CD4-positive, CD25-positive, alpha-beta regulatory T cell (primary cell): ENCODE results near the gene ZNF827. TPM values are rescaled to one million over a fixed set of nuclear protein-coding genes. Genes with fewer than 3 reads are reported as not detected.

Experiments used
- ATAC-seq, 2 donors: fragments of 150-1000 bp; cut with Tn5 transposase; one replicate each; pipeline ENCODE4 v1.10.0; 2021; ENCODE audit warnings: low read depth in 2 of 2, moderate number of reproducible peaks in 2 of 2, moderate library complexity in 1 of 2
- DNase-seq, 3 donors: peaks; one replicate each; pipeline versions ENCODE4 v3.0.0 to v3.0.0-alpha.2; 2012 to 2022; ENCODE audit warnings: mixed read lengths in 1 of 3
- H3K27ac ChIP-seq: one replicate; pipeline ENCODE4 v1.7.0; 2013; ENCODE audit warnings: mild to moderate bottlenecking, low read length; ENCODE audit not compliant: insufficient read depth, poor library complexity, severe bottlenecking
- H3K27me3 ChIP-seq: one replicate; pipeline ENCODE4 v1.7.0; 2013; ENCODE audit warnings: low read length; ENCODE audit not compliant: control insufficient read depth, insufficient read depth
- H3K36me3 ChIP-seq: one replicate; pipeline ENCODE4 v1.7.0; 2013; ENCODE audit warnings: mild to moderate bottlenecking, low read length, moderate library complexity; ENCODE audit not compliant: control insufficient read depth, insufficient read depth
- H3K4me1 ChIP-seq: 2 replicates; pipeline ENCODE4 v1.7.0; 2013; ENCODE audit warnings: mild to moderate bottlenecking, low read length; ENCODE audit not compliant: insufficient read depth, control insufficient read depth, poor library complexity, severe bottlenecking
- H3K4me3 ChIP-seq: one replicate; pipeline ENCODE4 v1.7.0; 2013; ENCODE audit warnings: low read depth, mild to moderate bottlenecking, low read length, moderate library complexity
- H3K9me3 ChIP-seq, 2 experiments: 1 replicate in 1 of 2; 2 replicates in 1 of 2; pipeline ENCODE4 v1.7.0; 2013; ENCODE audit warnings: low read length in 2 of 2, mild to moderate bottlenecking in 1 of 2, moderate library complexity in 1 of 2; ENCODE audit not compliant: control insufficient read depth in 2 of 2
- H3K27ac Mint-ChIP-seq, 3 donors: one replicate each; pipeline ENCODE4 v1.8.0; 2020 to 2022; ENCODE audit warnings: mild to moderate bottlenecking in 3 of 3, mixed read lengths in 3 of 3, moderate library complexity in 2 of 3
- H3K27me3 Mint-ChIP-seq: one replicate; pipeline ENCODE4 v1.8.0; 2022; ENCODE audit warnings: mild to moderate bottlenecking, mixed read lengths
- H3K36me3 Mint-ChIP-seq: one replicate; pipeline ENCODE4 v1.8.0; 2020; ENCODE audit warnings: mixed read lengths
- H3K4me1 Mint-ChIP-seq, 4 donors: one replicate each; pipeline ENCODE4 v1.8.0; 2020 to 2022; ENCODE audit warnings: mixed read lengths in 4 of 4, mild to moderate bottlenecking in 1 of 4
- H3K4me3 Mint-ChIP-seq, 4 donors: one replicate each; pipeline ENCODE4 v1.8.0; 2020 to 2022; ENCODE audit warnings: mild to moderate bottlenecking in 4 of 4, mixed read lengths in 4 of 4, moderate library complexity in 3 of 4
- H3K9me3 Mint-ChIP-seq, 7 donors: one replicate each; pipeline ENCODE4 v1.8.0; 2020 to 2022; ENCODE audit warnings: mixed read lengths in 7 of 7, mild to moderate bottlenecking in 3 of 7, moderate library complexity in 2 of 7
- polyA plus RNA-seq, 4 donors: library from polyadenylated mRNA; unstranded; fragments of 300-500 nt; fragmentation: Illumina TruSeq; gene quantifications; one replicate each; pipeline ENCODE4 v1.2.3, GENCODE V29; 2021
- total RNA-seq: library from RNA; stranded (reverse); gene quantifications from one replicate; pipeline ENCODE4 v1.2.3, GENCODE V29; 2022

ZNF827 gene
- total and polyA plus RNA-seq, 5 donors from 2014 or later = 0.92 to 6.0 (median 1.2) TPM

DNA sequence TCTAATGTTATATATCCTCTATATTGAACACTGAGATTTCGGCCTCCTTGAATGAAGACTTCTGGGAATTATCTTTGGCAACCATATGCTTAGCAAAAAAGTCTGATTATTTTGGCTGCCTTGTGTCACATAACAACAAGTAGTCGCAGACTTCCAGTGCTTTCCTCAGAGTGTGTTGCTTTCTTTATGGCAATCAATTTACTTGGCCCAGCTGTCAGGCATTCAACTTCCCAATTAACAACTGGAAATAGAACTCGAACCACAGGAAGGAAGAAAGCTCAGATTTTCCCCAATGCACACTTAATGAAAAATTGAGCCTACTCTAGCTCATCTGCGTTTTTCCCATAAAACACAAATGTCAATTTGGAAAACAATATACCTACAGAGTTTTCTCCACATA lies 71.6 kb downstream of the ZNF827 start:
- H3K4me1 ChIP-seq = no peaks in the 10 kb centered on the region
- Mint-ChIP-seq H3K27me3 (no peaks in the 10 kb centered on the region), H3K36me3 (peaks cover 5% of the 10 kb centered on the region), H3K27ac (no peak overlapping the region), H3K4me3 (no peak overlapping the region), H3K9me3 (peaks cover 0 to under 1% (median 0%) of the 10 kb centered on the region in 7 donors), H3K4me1 (peaks cover 0 to 4% (median 3%) of the 10 kb centered on the region in 4 donors)
- no peaks in the 10 kb centered on the region for H3K36me3 ChIP-seq
- no peaks in the 10 kb centered on the region for H3K9me3 ChIP-seq
- ATAC-seq (no peak), DNase-seq (no peak)
- no peak overlapping the region for H3K4me3 ChIP-seq
- no peak overlapping the region for H3K27ac ChIP-seq
- H3K27me3 ChIP-seq = no peaks in the 10 kb centered on the region

GRCh38 chr4:145865274-145865941 lies 73.2 kb downstream of the ZNF827 start:
- no peak overlapping the region for H3K27ac ChIP-seq
- peak overlapping the region in 1 of 3 donors; percentile 35 for H3K27ac Mint-ChIP-seq
- peaks cover 14% of the 10 kb centered on the region for H3K36me3 Mint-ChIP-seq

GRCh38 chr4:145863191-145863590 lies 75.4 kb downstream of the ZNF827 start:
- DNase-seq (no peak), ATAC-seq (no peak)
- Histone ChIP-seq H3K4me3 (no peak overlapping the region), H3K27ac (no peak overlapping the region), H3K36me3 (peaks cover 2% of the 10 kb centered on the region), H3K4me1 (no peaks in the 10 kb centered on the region), H3K9me3 (no peaks in the 10 kb centered on the region), H3K27me3 (no peaks in the 10 kb centered on the region)
- Mint-ChIP-seq H3K27ac (no peak overlapping the region), H3K36me3 (peaks cover 27% of the 10 kb centered on the region), H3K9me3 (no peaks in the 10 kb centered on the region), H3K4me1 (peaks cover 0 to 3% (median 0%) of the 10 kb centered on the region in 4 donors), H3K27me3 (no peaks in the 10 kb centered on the region), H3K4me3 (no peak overlapping the region)

More at GRCh38 chr4:145865274-145865941, 73.2 kb downstream of the ZNF827 start:
- no peaks in the 10 kb centered on the region for H3K9me3 Mint-ChIP-seq
- Histone ChIP-seq H3K36me3 (no peaks in the 10 kb centered on the region), H3K9me3 (no peaks in the 10 kb centered on the region), H3K4me3 (no peak overlapping the region), H3K4me1 (no peaks in the 10 kb centered on the region), H3K27me3 (no peaks in the 10 kb centered on the region)
- no peak overlapping the region for H3K4me3 Mint-ChIP-seq
- DNase-seq (no peak), ATAC-seq (no peak)
- H3K4me1 Mint-ChIP-seq = peaks cover 0 to 4% (median 2%) of the 10 kb centered on the region in 4 donors
- H3K27me3 Mint-ChIP-seq = no peaks in the 10 kb centered on the region

GRCh38 chr4:145861336-145862318 lies 77.0 kb downstream of the ZNF827 start:
- H3K4me3 ChIP-seq = no peak overlapping the region
- Mint-ChIP-seq H3K27ac (peak overlapping the region in 1 of 3 donors; percentile 67), H3K27me3 (no peaks in the 10 kb centered on the region)

GRCh38 chr4:145860897-145861296 lies 77.7 kb downstream of the ZNF827 start:
- Histone ChIP-seq H3K36me3 (peaks cover 2% of the 10 kb centered on the region), H3K4me1 (no peaks in the 10 kb centered on the region), H3K27me3 (no peaks in the 10 kb centered on the region), H3K27ac (no peak overlapping the region), H3K9me3 (no peaks in the 10 kb centered on the region), H3K4me3 (no peak overlapping the region)
- H3K9me3 Mint-ChIP-seq = no peaks in the 10 kb centered on the region
- H3K4me3 Mint-ChIP-seq = no peak overlapping the region
- peaks cover 0 to 3% (median 0%) of the 10 kb centered on the region in 4 donors for H3K4me1 Mint-ChIP-seq
- no peak overlapping the region for H3K27ac Mint-ChIP-seq
- DNase-seq (no peak), ATAC-seq (no peak)
- H3K27me3 Mint-ChIP-seq = no peaks in the 10 kb centered on the region
- peaks cover 27% of the 10 kb centered on the region for H3K36me3 Mint-ChIP-seq

More at GRCh38 chr4:145861336-145862318, 77.0 kb downstream of the ZNF827 start:
- no peak for ATAC-seq
- DNase-seq = no peak
- Histone ChIP-seq H3K36me3 (peaks cover 2% of the 10 kb centered on the region), H3K9me3 (no peaks in the 10 kb centered on the region), H3K27me3 (no peaks in the 10 kb centered on the region), H3K27ac (no peak overlapping the region), H3K4me1 (no peaks in the 10 kb centered on the region)
- H3K36me3 Mint-ChIP-seq = peaks cover 27% of the 10 kb centered on the region
- no peaks in the 10 kb centered on the region for H3K9me3 Mint-ChIP-seq
- no peak overlapping the region for H3K4me3 Mint-ChIP-seq
- peaks cover 0 to 3% (median 0%) of the 10 kb centered on the region in 4 donors for H3K4me1 Mint-ChIP-seq

GRCh38 chr4:145860446-145860845 lies 78.2 kb downstream of the ZNF827 start:
- DNase-seq = no peak
- H3K27me3 Mint-ChIP-seq = no peaks in the 10 kb centered on the region
- Histone ChIP-seq H3K36me3 (peaks cover 2% of the 10 kb centered on the region), H3K9me3 (no peaks in the 10 kb centered on the region), H3K4me1 (no peaks in the 10 kb centered on the region), H3K4me3 (no peak overlapping the region), H3K27ac (no peak overlapping the region), H3K27me3 (no peaks in the 10 kb centered on the region)
- H3K4me1 Mint-ChIP-seq = peaks cover 0 to under 1% (median 0%) of the 10 kb centered on the region in 4 donors
- H3K9me3 Mint-ChIP-seq = no peaks in the 10 kb centered on the region
- ATAC-seq = no peak
- no peak overlapping the region for H3K4me3 Mint-ChIP-seq
- no peak overlapping the region for H3K27ac Mint-ChIP-seq
- peaks cover 27% of the 10 kb centered on the region for H3K36me3 Mint-ChIP-seq

GRCh38 chr4:145859926-145860325 lies 78.7 kb downstream of the ZNF827 start:
- ATAC-seq (no peak), DNase-seq (no peak)
- Mint-ChIP-seq H3K4me3 (no peak overlapping the region), H3K27me3 (no peaks in the 10 kb centered on the region), H3K36me3 (peaks cover 29% of the 10 kb centered on the region), H3K27ac (no peak overlapping the region), H3K9me3 (no peaks in the 10 kb centered on the region), H3K4me1 (no peaks in the 10 kb centered on the region)
- H3K4me3 ChIP-seq = no peak overlapping the region
- H3K27me3 ChIP-seq = no peaks in the 10 kb centered on the region
- no peaks in the 10 kb centered on the region for H3K9me3 ChIP-seq
- H3K4me1 ChIP-seq = no peaks in the 10 kb centered on the region
- H3K27ac ChIP-seq = no peak overlapping the region
- H3K36me3 ChIP-seq = peaks cover 2% of the 10 kb centered on the region
